ENCODE measurements around the gene PTPRN2.

- no peak for TF ChIP-seq CTCF (IDR thresholded peaks at IDR 0.05; ENCODE audit: low read depth, low read length)
- no peak for TF ChIP-seq POLR2A (IDR thresholded peaks at IDR 0.05; ENCODE audit: extremely low read depth, insufficient read length)
- no peak for TF ChIP-seq MAX (IDR thresholded peaks at IDR 0.05; ENCODE audit: low read depth, low read length)
These were observed 686.5 kb downstream of the PTPRN2 start for GRCh38 chr7:157901166-157901565.
